Lower lobe of right lung (tissue), 2 donors: ENCODE results near the gene CPNE5. TPM values are rescaled to one million over a fixed set of nuclear protein-coding genes. Genes with fewer than 3 reads are reported as not detected.

Source experiments
- ATAC-seq, 2 donors: fragments of 200-7000 bp; cut with Tn5 transposase; one replicate each; pipeline ENCODE4 v1.9.1; 2020 to 2022; ENCODE audit warnings: mild to moderate bottlenecking in 2 of 2, moderate library complexity in 2 of 2
- DNase-seq: peaks from one replicate; pipeline ENCODE4 v3.0.0-alpha.2; 2020
- H3K27ac ChIP-seq: fragments of 200-600 bp; one replicate; pipeline ENCODE4 v1.8.0; 2022
- H3K27me3 ChIP-seq: fragments of 200-600 bp; one replicate; pipeline ENCODE4 v1.8.0; 2022; ENCODE audit warnings: low read depth
- H3K36me3 ChIP-seq: fragments of 200-600 bp; one replicate; pipeline ENCODE4 v1.8.0; 2022; ENCODE audit warnings: mild to moderate bottlenecking
- H3K4me1 ChIP-seq: fragments of 200-600 bp; one replicate; pipeline ENCODE4 v1.8.0; 2022
- H3K4me3 ChIP-seq: fragments of 200-600 bp; one replicate; pipeline ENCODE4 v1.8.0; 2022; ENCODE audit warnings: mild to moderate bottlenecking
- H3K9me3 ChIP-seq: fragments of 200-600 bp; one replicate; pipeline ENCODE4 v1.8.0; 2022
- intact Hi-C: fragments of 100-400 bp; cut with DNase I; formaldehyde crosslinking; loops from one replicate; pipeline ENCODE4 v1.11.0; 2022
- total RNA-seq: library from RNA; stranded (reverse); fragmentation: NEBNext Ultra II Directional; extraction: Animal tissue kit (Norgen Biotek cat#: 25700); gene quantifications from one replicate; pipeline ENCODE4 v1.2.1, GENCODE V29; 2021
- TF ChIP-seq, protein P1 (sequence below): fragments of 200-600 bp; IDR thresholded peaks from one replicate; pipeline ENCODE4 v1.8.0; 2022; ENCODE audit warnings: antibody characterized with exemption, mild to moderate bottlenecking
- donor health status: DM: no; HTN: yes; CAD: no; lungs with severe emphysema.

The CPNE5 gene
- total RNA-seq, 1 donor from 2014 or later, result 2.4 TPM

DNA sequence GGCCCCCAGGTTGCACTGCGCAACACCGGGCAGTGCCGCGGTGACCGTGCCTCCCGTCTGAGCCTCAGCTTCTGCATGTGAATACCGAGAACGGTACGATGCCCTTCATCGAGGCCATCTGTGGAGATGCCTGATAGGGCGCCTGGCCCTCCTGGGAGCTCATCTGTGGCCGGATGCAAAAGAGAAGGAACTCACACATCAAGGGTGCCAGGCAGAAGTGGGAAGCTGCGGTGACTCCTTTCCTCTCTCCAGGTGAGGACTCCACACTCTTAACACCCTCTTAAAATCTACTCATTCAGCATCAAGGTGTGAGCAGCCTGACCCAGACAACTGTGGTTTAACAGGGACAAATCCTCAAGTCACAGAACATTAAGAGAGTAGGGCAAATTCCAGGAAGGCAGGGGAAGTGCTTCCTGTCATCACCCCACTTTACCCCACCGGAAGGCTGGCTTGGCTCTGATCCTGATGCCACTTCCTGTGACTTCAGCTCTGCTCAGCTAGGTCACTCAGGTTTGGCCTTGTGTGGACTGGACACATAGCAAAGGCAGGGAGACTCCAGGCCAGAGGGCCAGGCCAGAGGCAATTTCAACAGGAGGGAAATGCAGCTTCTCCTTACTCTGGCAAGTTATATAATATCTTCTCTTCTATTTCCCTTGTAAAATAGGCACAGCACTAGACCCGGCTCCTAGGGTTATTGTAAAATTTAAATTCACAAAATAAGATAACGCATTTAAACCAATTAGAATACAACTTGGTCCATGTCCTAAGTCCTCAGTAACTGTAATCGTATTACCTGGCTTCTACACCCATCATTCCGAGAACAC lies 69.4 kb downstream of the CPNE5 start:
- TF ChIP-seq, protein P1, sequence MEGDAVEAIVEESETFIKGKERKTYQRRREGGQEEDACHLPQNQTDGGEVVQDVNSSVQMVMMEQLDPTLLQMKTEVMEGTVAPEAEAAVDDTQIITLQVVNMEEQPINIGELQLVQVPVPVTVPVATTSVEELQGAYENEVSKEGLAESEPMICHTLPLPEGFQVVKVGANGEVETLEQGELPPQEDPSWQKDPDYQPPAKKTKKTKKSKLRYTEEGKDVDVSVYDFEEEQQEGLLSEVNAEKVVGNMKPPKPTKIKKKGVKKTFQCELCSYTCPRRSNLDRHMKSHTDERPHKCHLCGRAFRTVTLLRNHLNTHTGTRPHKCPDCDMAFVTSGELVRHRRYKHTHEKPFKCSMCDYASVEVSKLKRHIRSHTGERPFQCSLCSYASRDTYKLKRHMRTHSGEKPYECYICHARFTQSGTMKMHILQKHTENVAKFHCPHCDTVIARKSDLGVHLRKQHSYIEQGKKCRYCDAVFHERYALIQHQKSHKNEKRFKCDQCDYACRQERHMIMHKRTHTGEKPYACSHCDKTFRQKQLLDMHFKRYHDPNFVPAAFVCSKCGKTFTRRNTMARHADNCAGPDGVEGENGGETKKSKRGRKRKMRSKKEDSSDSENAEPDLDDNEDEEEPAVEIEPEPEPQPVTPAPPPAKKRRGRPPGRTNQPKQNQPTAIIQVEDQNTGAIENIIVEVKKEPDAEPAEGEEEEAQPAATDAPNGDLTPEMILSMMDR, result no peak
- intact Hi-C loops, result loop anchor here (5.0 kb wide), 1 partner anchor 82 kb away; no protein-coding TSS in a partner anchor
- DNase-seq (peak; percentile 55), ATAC-seq (peak; percentile 18 to 44)
- Histone ChIP-seq H3K9me3 (no peaks in the 10 kb centered on the region), H3K4me3 (no peak overlapping the region), H3K36me3 (no peaks in the 10 kb centered on the region), H3K27ac (peak overlapping the region; percentile 53), H3K27me3 (no peaks in the 10 kb centered on the region), H3K4me1 (peaks cover 29% of the 10 kb centered on the region)

DNA sequence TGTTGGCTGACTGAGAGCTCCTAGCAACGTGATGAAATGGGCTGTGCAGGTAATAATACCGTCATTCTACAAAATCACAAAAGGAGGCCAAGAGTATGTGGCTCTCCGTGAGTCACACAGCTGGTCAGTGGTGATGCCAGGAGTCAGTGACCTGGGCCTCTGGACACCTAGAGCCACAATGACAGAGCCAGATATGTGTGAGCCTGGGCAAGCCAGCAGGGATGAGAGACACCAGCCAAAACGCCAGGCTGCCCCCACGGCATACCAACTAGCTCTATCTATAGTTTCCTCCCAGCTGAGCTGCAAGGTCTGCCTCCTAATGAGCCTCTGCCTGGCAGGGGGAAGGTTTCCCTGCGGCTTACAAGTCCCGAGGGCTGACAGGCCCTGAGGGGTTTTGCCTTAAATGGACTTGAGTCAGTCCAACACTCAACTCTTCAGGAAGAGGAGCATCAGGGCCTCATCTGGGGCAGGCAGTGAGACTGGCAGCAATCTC lies 70.0 kb downstream of the CPNE5 start:
- H3K36me3 ChIP-seq, result no peaks in the 10 kb centered on the region
- H3K27me3 ChIP-seq, result no peaks in the 10 kb centered on the region
- intact Hi-C loops, result loop anchor here (5.0 kb wide), 1 partner anchor 83 kb away; no protein-coding TSS in a partner anchor
- peaks cover 29% of the 10 kb centered on the region for H3K4me1 ChIP-seq
- H3K9me3 ChIP-seq, result no peaks in the 10 kb centered on the region
- DNase-seq (no peak), ATAC-seq (no peak)
- TF ChIP-seq, protein P1, result no peak
- H3K4me3 ChIP-seq, result no peak overlapping the region
- H3K27ac ChIP-seq, result peak overlapping the region; percentile 53

DNA sequence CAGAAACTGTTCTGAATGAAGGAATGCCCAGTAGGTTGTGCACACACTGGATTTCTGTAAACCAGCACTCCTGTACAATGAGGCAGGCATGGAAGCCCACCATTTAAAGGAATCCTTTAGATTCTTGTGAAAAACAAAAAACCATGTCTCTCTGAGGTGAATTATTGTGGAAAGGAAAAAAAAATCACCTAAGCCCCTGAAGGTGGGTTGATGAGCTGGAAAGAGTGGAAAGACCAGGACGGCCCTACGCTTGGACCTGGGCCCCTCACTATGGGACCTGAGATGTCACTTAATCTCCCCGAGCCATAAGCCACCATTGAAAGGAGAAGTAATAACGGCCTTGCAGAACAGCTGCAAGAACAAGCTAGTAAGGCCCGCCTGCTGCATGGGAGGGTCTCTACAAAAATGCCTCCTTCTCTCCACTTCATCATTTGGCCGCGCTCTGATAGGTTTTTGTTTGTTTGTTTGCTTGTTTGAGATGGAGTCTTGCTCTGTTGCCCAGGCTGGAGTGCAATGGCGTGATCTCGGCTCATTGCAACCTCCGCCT lies 72.8 kb downstream of the CPNE5 start:
- intact Hi-C loops, result loop anchor here (5.0 kb wide), 1 partner anchor 86 kb away; no protein-coding TSS in a partner anchor
- ATAC-seq, result no peak
- Histone ChIP-seq H3K27ac (no peak overlapping the region), H3K36me3 (no peaks in the 10 kb centered on the region), H3K9me3 (no peaks in the 10 kb centered on the region), H3K4me3 (no peak overlapping the region), H3K27me3 (no peaks in the 10 kb centered on the region), H3K4me1 (peaks cover 29% of the 10 kb centered on the region)
- no peak for DNase-seq
- TF ChIP-seq, protein P1, result no peak

DNA sequence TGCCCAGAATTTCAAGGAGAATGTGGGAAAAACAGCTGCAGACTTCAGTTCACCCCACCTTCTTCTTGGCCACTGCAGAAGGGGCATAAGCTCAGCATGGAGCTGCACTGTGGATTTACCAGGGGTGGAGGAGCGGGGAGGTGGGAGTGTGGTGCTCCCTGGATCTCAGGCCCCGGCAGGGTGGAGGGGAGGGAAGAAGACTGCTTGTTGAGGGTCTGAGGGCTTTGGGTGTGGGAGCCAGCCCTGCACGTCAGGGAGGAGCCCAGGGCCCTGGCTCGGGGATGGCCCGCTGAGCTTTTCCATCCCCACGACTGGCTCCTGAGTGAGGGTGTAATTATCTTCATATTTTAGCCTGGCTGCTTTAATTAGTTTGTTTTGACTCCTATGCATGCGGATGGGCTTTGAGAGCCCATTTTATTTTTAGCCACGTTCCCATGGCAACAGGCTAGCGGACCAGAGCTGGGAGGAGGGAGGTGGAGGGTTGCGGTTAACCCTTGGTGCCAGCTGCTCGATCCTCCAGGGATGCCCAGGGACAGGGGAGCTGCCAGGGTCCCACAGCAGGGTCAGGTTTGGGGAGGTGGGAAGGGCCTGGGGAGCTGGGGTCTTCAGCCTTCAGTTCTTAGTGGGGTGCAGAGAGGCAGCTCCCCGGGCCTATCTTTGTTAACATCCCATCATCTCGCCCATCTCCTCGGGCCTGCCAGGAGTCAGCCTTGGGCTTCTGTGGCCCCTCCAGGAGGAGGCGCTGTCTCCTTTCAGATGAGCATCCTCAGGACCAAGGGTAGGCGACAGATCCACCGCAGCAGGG lies 73.4 kb downstream of the CPNE5 start:
- DNase-seq (peak; percentile 86), ATAC-seq (peak; percentile 87 to 90)
- no peak overlapping the region for H3K4me3 ChIP-seq
- TF ChIP-seq, protein P1, result peak; percentile 89
- H3K27ac ChIP-seq, result no peak overlapping the region
- no peaks in the 10 kb centered on the region for H3K27me3 ChIP-seq
- peaks cover 29% of the 10 kb centered on the region for H3K4me1 ChIP-seq
- H3K9me3 ChIP-seq, result no peaks in the 10 kb centered on the region
- intact Hi-C loops, result loop anchor here (5.0 kb wide), 1 partner anchor 87 kb away; no protein-coding TSS in a partner anchor
- no peaks in the 10 kb centered on the region for H3K36me3 ChIP-seq

DNA sequence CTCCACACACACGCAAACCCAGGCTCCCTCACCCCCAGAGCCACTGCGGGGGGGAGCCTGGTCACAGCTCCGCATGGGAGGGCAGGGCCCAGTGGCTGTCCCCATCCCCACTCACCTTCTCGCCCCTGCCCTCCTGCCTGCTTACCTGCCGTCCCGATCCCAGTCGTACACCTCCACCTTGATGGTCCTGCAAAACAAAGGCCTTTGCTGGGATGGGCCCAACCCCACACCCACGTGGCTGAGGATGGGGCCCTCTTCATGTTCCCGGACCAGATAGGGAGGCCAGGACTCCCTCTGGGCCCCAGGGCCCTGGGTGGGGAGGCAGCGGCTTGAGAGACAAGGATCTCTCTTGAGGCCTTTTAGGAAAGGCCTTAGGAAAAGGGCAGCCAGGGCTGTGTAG lies 74.1 kb downstream of the CPNE5 start:
- no peak overlapping the region for H3K27ac ChIP-seq
- TF ChIP-seq, protein P1, result no peak
- no peak for ATAC-seq
- H3K27me3 ChIP-seq, result no peaks in the 10 kb centered on the region
- no peak for DNase-seq
- intact Hi-C loops, result loop anchor here (5.0 kb wide), 1 partner anchor 87 kb away; no protein-coding TSS in a partner anchor
- no peaks in the 10 kb centered on the region for H3K9me3 ChIP-seq
- H3K4me1 ChIP-seq, result peaks cover 27% of the 10 kb centered on the region
- H3K4me3 ChIP-seq, result no peak overlapping the region
- no peaks in the 10 kb centered on the region for H3K36me3 ChIP-seq
